Measurements from ENCODE around the gene GALNT2. TPM values are rescaled to one million over a fixed set of nuclear protein-coding genes. Genes with fewer than 3 reads are reported as not detected.

GALNT2 gene
- total and polyA plus RNA-seq, 2 donors (not counting 1 experiment from before 2014, with no cell fraction given) = 19.0 to 184 TPM

DNA sequence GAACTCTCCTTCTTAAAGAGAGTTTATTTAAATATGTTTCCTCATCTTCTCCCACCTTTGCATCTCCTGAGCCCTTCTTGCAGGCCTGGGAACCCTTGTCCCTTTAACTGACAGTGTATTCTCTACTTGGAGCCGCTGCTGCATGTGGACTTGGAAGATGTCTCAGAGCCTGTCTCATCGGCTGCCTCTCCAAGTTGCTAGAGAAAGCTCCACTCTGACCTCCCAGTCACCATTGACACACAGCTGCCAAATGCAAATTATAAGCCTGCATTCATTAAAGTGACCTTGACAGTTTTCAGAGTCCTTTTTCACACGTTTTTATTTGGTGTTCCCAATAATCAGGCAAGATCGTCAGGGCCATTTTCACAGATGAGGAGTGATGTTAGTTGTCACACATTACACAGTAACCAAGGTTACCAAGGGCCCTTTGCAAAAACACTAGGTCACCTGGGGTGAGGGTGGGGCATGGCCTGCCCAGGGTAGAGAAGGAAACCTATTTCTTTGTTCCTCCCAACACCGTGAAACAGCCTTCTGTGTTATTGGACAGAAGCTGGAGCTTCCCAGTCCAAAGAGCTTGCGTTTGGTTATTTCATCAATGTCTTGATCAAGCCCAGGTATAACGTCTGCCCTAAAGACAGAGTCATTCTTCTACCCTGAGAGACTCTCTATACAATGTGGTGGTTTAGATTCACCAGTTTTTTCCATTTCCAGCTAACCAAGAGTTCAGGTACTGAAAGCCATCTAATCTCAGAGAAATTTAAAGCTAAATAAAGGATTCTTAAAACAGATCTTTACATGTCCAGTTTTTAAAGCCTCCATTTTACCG is 164.1 kb downstream of the GALNT2 start:
- ChIA-PET POLR2A (no interaction called here), CTCF (no interaction called here)
- Histone ChIP-seq H4K20me1 (ENCODE audit: control insufficient read depth, insufficient read depth, low read length, poor library complexity, severe bottlenecking) (no peaks in the 10 kb centered on the region), H3K4me3 (ENCODE audit: control extremely low read depth in 1 of 5, extremely low read depth in 1 of 5, insufficient read depth in 1 of 5, low read depth in 2 of 5, low read length in 4 of 5) (no peak overlapping the region), H2AFZ (ENCODE audit: insufficient read depth, low read depth, low read length, poor library complexity, severe bottlenecking) (no peak overlapping the region), H3K27ac (ENCODE audit: low read length in 2 of 2) (no peak overlapping the region), H3K9ac (ENCODE audit: low read length) (no peak overlapping the region), H3K36me3 (replicated peaks in 1 of 2; ENCODE audit: control extremely low read depth in 1 of 2, control insufficient read depth in 1 of 2, extremely low read depth in 1 of 2, insufficient read depth in 2 of 2, low read length in 1 of 2) (peaks cover 0 to 5% of the 10 kb centered on the region in 2 experiments), H3K79me2 (ENCODE audit: control insufficient read depth, insufficient read depth, low read length) (peaks cover 11% of the 10 kb centered on the region), H3K27me3 (replicated peaks in 1 of 4; ENCODE audit: control extremely low read depth in 1 of 4, control insufficient read depth in 3 of 4, insufficient read depth in 4 of 4, low read length in 3 of 4) (no peaks in the 10 kb centered on the region), H3K4me2 (replicated peaks; ENCODE audit: low read depth, low read length, poor library complexity, severe bottlenecking) (no peak overlapping the region), H3K9me3 (ENCODE audit: control extremely low read depth in 1 of 3, control insufficient read depth in 2 of 3, insufficient read depth in 1 of 3, low read length in 2 of 3) (no peaks in the 10 kb centered on the region), H3K4me1 (ENCODE audit: control insufficient read depth in 2 of 2, insufficient read depth in 2 of 2, low read length in 2 of 2) (peaks cover 18 to 22% of the 10 kb centered on the region in 2 donors)
- no peak for DNase-seq
- TF ChIP-seq EZH2 (IDR thresholded peaks at IDR 0.05; ENCODE audit: borderline replicate concordance, insufficient read depth, low read depth, low read length, poor library complexity, severe bottlenecking) = no peak
- TF ChIP-seq, protein P1, sequence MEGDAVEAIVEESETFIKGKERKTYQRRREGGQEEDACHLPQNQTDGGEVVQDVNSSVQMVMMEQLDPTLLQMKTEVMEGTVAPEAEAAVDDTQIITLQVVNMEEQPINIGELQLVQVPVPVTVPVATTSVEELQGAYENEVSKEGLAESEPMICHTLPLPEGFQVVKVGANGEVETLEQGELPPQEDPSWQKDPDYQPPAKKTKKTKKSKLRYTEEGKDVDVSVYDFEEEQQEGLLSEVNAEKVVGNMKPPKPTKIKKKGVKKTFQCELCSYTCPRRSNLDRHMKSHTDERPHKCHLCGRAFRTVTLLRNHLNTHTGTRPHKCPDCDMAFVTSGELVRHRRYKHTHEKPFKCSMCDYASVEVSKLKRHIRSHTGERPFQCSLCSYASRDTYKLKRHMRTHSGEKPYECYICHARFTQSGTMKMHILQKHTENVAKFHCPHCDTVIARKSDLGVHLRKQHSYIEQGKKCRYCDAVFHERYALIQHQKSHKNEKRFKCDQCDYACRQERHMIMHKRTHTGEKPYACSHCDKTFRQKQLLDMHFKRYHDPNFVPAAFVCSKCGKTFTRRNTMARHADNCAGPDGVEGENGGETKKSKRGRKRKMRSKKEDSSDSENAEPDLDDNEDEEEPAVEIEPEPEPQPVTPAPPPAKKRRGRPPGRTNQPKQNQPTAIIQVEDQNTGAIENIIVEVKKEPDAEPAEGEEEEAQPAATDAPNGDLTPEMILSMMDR (IDR thresholded peaks at IDR 0.05) = no peak
- no peaks in the 10 kb centered on the region for H3K9me3 Mint-ChIP-seq (ENCODE audit: insufficient read depth)
- WGBS (ENCODE audit: insufficient coverage) = 95% methylated on average over 4 of the region's 8 CpGs
- H3K27me3 Mint-ChIP-seq = no peaks in the 10 kb centered on the region
- no peak overlapping the region for H3K4me3 Mint-ChIP-seq
- no peak overlapping the region for H3K27ac Mint-ChIP-seq
- intact Hi-C loops (cut with micrococcal nuclease) = no loop called here
- ATAC-seq (ENCODE audit: low read depth) = no peak
- peaks cover 24% of the 10 kb centered on the region for H3K4me1 Mint-ChIP-seq

DNA sequence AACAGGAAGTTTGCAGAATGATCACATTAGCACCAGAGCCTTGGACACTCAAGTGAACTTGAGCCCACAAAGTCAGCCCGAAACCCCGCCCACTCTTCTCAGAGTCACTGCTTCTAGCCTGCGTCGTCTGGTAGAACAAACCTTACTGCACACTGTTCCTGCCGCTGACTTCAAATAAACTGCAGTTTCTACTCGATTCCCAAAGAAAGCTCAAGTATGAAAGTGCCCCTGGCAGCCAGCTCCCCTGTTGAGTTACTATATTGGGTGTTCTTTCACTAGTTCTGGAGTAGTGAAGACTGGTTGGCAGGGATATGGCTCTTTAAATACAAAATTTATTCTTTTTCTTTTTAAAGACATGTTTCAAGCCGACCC is 164.7 kb downstream of the GALNT2 start:
- CTCF ChIA-PET = no interaction called here
- POLR2A ChIA-PET = no interaction called here
- WGBS (ENCODE audit: insufficient coverage) = 100% methylated on average over 5 of the region's 7 CpGs

More for the DNA sequence above, 164.7 kb downstream of the GALNT2 start:
- H3K9me3 Mint-ChIP-seq (ENCODE audit: insufficient read depth) = no peaks in the 10 kb centered on the region
- Histone ChIP-seq H3K4me1 (ENCODE audit: control insufficient read depth in 2 of 2, insufficient read depth in 2 of 2, low read length in 2 of 2) (peaks cover 18 to 22% of the 10 kb centered on the region in 2 donors), H3K9me3 (ENCODE audit: control extremely low read depth in 1 of 3, control insufficient read depth in 2 of 3, insufficient read depth in 1 of 3, low read length in 2 of 3) (no peaks in the 10 kb centered on the region), H3K27me3 (replicated peaks in 1 of 4; ENCODE audit: control extremely low read depth in 1 of 4, control insufficient read depth in 3 of 4, insufficient read depth in 4 of 4, low read length in 3 of 4) (no peaks in the 10 kb centered on the region), H3K9ac (ENCODE audit: low read length) (no peak overlapping the region), H3K36me3 (replicated peaks in 1 of 2; ENCODE audit: control extremely low read depth in 1 of 2, control insufficient read depth in 1 of 2, extremely low read depth in 1 of 2, insufficient read depth in 2 of 2, low read length in 1 of 2) (peaks cover 0 to 7% of the 10 kb centered on the region in 2 experiments), H3K27ac (ENCODE audit: low read length in 2 of 2) (no peak overlapping the region), H3K79me2 (ENCODE audit: control insufficient read depth, insufficient read depth, low read length) (peaks cover 6% of the 10 kb centered on the region), H4K20me1 (ENCODE audit: control insufficient read depth, insufficient read depth, low read length, poor library complexity, severe bottlenecking) (no peaks in the 10 kb centered on the region), H3K4me3 (ENCODE audit: control extremely low read depth in 1 of 5, extremely low read depth in 1 of 5, insufficient read depth in 1 of 5, low read depth in 2 of 5, low read length in 4 of 5) (no peak overlapping the region), H2AFZ (ENCODE audit: insufficient read depth, low read depth, low read length, poor library complexity, severe bottlenecking) (no peak overlapping the region), H3K4me2 (replicated peaks; ENCODE audit: low read depth, low read length, poor library complexity, severe bottlenecking) (no peak overlapping the region)
- ATAC-seq (ENCODE audit: low read depth) = no peak
- no peaks in the 10 kb centered on the region for H3K27me3 Mint-ChIP-seq
- TF ChIP-seq, protein P1 (IDR thresholded peaks at IDR 0.05) = no peak
- no peak for TF ChIP-seq EZH2 (IDR thresholded peaks at IDR 0.05; ENCODE audit: borderline replicate concordance, insufficient read depth, low read depth, low read length, poor library complexity, severe bottlenecking)
- no peak overlapping the region for H3K4me3 Mint-ChIP-seq
- intact Hi-C loops (cut with micrococcal nuclease) = no loop called here
- DNase-seq = no peak
- H3K4me1 Mint-ChIP-seq = peaks cover 24% of the 10 kb centered on the region
- H3K27ac Mint-ChIP-seq = no peak overlapping the region
